H9 (cell line): ENCODE results near the gene GALNT7. TPM values are rescaled to one million over a fixed set of nuclear protein-coding genes. Genes with fewer than 3 reads are reported as not detected.

Source experiments
- DNase-seq: peaks from one replicate; pipeline ENCODE4 v3.0.0-alpha.2; 2017
- H2AFZ ChIP-seq: one replicate; pipeline ENCODE4 v1.6.1; 2013; ENCODE audit warnings: mild to moderate bottlenecking, low read length, control low read depth, moderate library complexity
- H2AK5ac ChIP-seq: 2 replicates; pipeline ENCODE4 v1.6.1; 2013; ENCODE audit warnings: low read length, control low read depth, mixed read lengths; ENCODE audit not compliant: insufficient read length
- H2BK120ac ChIP-seq: one replicate; pipeline ENCODE4 v1.6.1; 2013; ENCODE audit warnings: low read depth, mild to moderate bottlenecking, low read length, control low read depth, inconsistent platforms; ENCODE audit not compliant: poor library complexity, severe bottlenecking
- H2BK12ac ChIP-seq: 2 replicates; pipeline ENCODE4 v1.6.1; 2013; ENCODE audit warnings: low read length, control low read depth, mixed read lengths, low read depth; ENCODE audit not compliant: insufficient read length
- H2BK15ac ChIP-seq: 2 replicates; pipeline ENCODE4 v1.6.1; 2013; ENCODE audit warnings: low read depth, low read length, control low read depth
- H2BK20ac ChIP-seq: one replicate; pipeline ENCODE4 v1.6.1; 2013; ENCODE audit warnings: low read depth, mild to moderate bottlenecking, low read length, control low read depth, inconsistent platforms; ENCODE audit not compliant: poor library complexity, severe bottlenecking
- H2BK5ac ChIP-seq: 2 replicates; pipeline ENCODE4 v1.6.1; 2013; ENCODE audit warnings: low read length, control low read depth, mixed read lengths; ENCODE audit not compliant: insufficient read length
- H3K14ac ChIP-seq: 2 replicates; pipeline ENCODE4 v1.6.1; 2013; ENCODE audit warnings: low read length, control low read depth; ENCODE audit not compliant: insufficient read depth
- H3K18ac ChIP-seq: 2 replicates; pipeline ENCODE4 v1.6.1; 2013; ENCODE audit warnings: low read depth, mild to moderate bottlenecking, mixed read lengths, low read length, control low read depth; ENCODE audit not compliant: insufficient read length
- H3K23ac ChIP-seq: 2 replicates; pipeline ENCODE4 v1.6.1; 2013; ENCODE audit warnings: low read length, control low read depth, mixed read lengths, low read depth; ENCODE audit not compliant: insufficient read length
- H3K23me2 ChIP-seq: 2 replicates; pipeline ENCODE4 v1.6.1; 2013; ENCODE audit warnings: low read depth, mild to moderate bottlenecking, mixed read lengths, low read length, control low read depth; ENCODE audit not compliant: insufficient read length, poor library complexity, severe bottlenecking
- H3K27ac ChIP-seq: 2 replicates; pipeline ENCODE4 v1.5.1; 2013; ENCODE audit warnings: low read length, control low read depth, mixed read lengths, low read depth; ENCODE audit not compliant: insufficient read length
- H3K27me3 ChIP-seq: 2 replicates; pipeline ENCODE4 v1.6.1; 2013; ENCODE audit warnings: low read length, control low read depth, inconsistent platforms; ENCODE audit not compliant: insufficient read depth
- H3K4ac ChIP-seq: 2 replicates; pipeline ENCODE4 v1.6.1; 2013; ENCODE audit warnings: low read depth, mild to moderate bottlenecking, control low read depth, inconsistent platforms, low read length, moderate library complexity
- H3K4me1 ChIP-seq: 2 replicates; pipeline ENCODE4 v1.6.1; 2013; ENCODE audit warnings: low read length, control low read depth, inconsistent platforms; ENCODE audit not compliant: insufficient read depth
- H3K4me2 ChIP-seq: 2 replicates; pipeline ENCODE4 v1.6.1; 2013; ENCODE audit warnings: low read length, control low read depth, mixed read lengths; ENCODE audit not compliant: insufficient read length, insufficient read depth
- H3K56ac ChIP-seq: 2 replicates; pipeline ENCODE4 v1.6.1; 2013; ENCODE audit warnings: low read depth, mild to moderate bottlenecking, mixed read lengths, low read length, control low read depth; ENCODE audit not compliant: insufficient read length
- H3K79me1 ChIP-seq: 2 replicates; pipeline ENCODE4 v1.6.1; 2013; ENCODE audit warnings: low read depth, mild to moderate bottlenecking, moderate library complexity, low read length, control low read depth, inconsistent platforms; ENCODE audit not compliant: insufficient read depth, poor library complexity, severe bottlenecking
- H3K79me2 ChIP-seq: 2 replicates; pipeline ENCODE4 v1.6.1; 2013; ENCODE audit warnings: low read length, control low read depth, inconsistent platforms; ENCODE audit not compliant: insufficient read depth
- H3K9ac ChIP-seq: 2 replicates; pipeline ENCODE4 v1.6.1; 2013; ENCODE audit warnings: low read length, control low read depth, mixed read lengths; ENCODE audit not compliant: insufficient read length; ENCODE audit errors: extremely low read depth
- H3K9me3 ChIP-seq: one replicate; pipeline ENCODE4 v1.6.1; 2013; ENCODE audit warnings: low read depth, low read length, inconsistent platforms; ENCODE audit not compliant: control insufficient read depth
- H3T11ph ChIP-seq: one replicate; pipeline ENCODE4 v1.6.1; 2013; ENCODE audit warnings: mild to moderate bottlenecking, low read length, control low read depth, inconsistent platforms
- H4K20me1 ChIP-seq: one replicate; pipeline ENCODE4 v1.6.1; 2013; ENCODE audit not compliant: control insufficient read depth, insufficient read length, insufficient read depth
- H4K5ac ChIP-seq: 2 replicates; pipeline ENCODE4 v1.6.1; 2013; ENCODE audit warnings: low read depth, mild to moderate bottlenecking, mixed read lengths, low read length, control low read depth; ENCODE audit not compliant: insufficient read length
- H4K8ac ChIP-seq: replicated peaks from 2 replicates; pipeline ENCODE4 v1.6.1; 2013; ENCODE audit warnings: low read length, control low read depth, mixed read lengths, low read depth; ENCODE audit not compliant: insufficient read length
- H4K91ac ChIP-seq: 2 replicates; pipeline ENCODE4 v1.6.1; 2013; ENCODE audit warnings: low read depth, mild to moderate bottlenecking, moderate library complexity, mixed read lengths, low read length, control low read depth; ENCODE audit not compliant: insufficient read length
- H3K27ac Mint-ChIP-seq, 3 experiments: 2 replicates in 2 of 3; 3 replicates in 1 of 3; pipeline ENCODE4 v1.8.0; 2020 to 2021; ENCODE audit warnings: mixed read lengths in 3 of 3, mild to moderate bottlenecking in 1 of 3, moderate library complexity in 1 of 3
- H3K27me3 Mint-ChIP-seq: 2 replicates; pipeline ENCODE4 v1.8.0; 2021; ENCODE audit warnings: low read depth, mild to moderate bottlenecking, moderate library complexity, mixed read lengths
- H3K36me3 Mint-ChIP-seq, 3 experiments: 2 replicates in 2 of 3; 3 replicates in 1 of 3; pipeline ENCODE4 v1.8.0; 2020 to 2021; ENCODE audit warnings: low read depth in 3 of 3, mixed read lengths in 3 of 3; ENCODE audit not compliant: insufficient read depth in 1 of 3
- H3K4me1 Mint-ChIP-seq, 2 experiments: 2 replicates each; pipeline ENCODE4 v1.8.0; 2020; ENCODE audit warnings: mixed read lengths in 2 of 2
- H3K4me3 Mint-ChIP-seq, 2 experiments: 2 replicates in 1 of 2; 3 replicates in 1 of 2; pipeline ENCODE4 v1.8.0; 2020 to 2021; ENCODE audit warnings: mild to moderate bottlenecking in 2 of 2, mixed read lengths in 2 of 2, moderate library complexity in 1 of 2
- H3K9me3 Mint-ChIP-seq, 2 experiments: 2 replicates in 1 of 2; 3 replicates in 1 of 2; pipeline ENCODE4 v1.8.0; 2020; ENCODE audit warnings: mild to moderate bottlenecking in 2 of 2, mixed read lengths in 2 of 2, moderate library complexity in 1 of 2
- WGBS: extraction: QIAGEN DNeasy Blood & Tissue Kit; methylation state at CpG from one replicate; pipeline ENCODE4 v1.1.7; 2013; ENCODE audit warnings: missing lambda C conversion rate, low lambda C conversion rate, mixed read lengths; ENCODE audit not compliant: insufficient read length; ENCODE audit errors: extremely low coverage; 5-methylcytosine and 5-hydroxymethylcytosine counted together
- total RNA-seq: library from RNA; stranded (reverse); gene quantifications from 2 replicates; pipeline ENCODE4 v1.2.1, GENCODE V29; 2021
- TF ChIP-seq, protein P1 (sequence below): fragments of 200-600 bp; sonication (generic); conservative IDR thresholded peaks from 3 replicates; pipeline ENCODE4 v1.8.0; 2021; ENCODE audit warnings: antibody characterized with exemption, mild to moderate bottlenecking

Gene GALNT7
- total RNA-seq, 1 experiment from 2014 or later = 57.3 TPM

DNA sequence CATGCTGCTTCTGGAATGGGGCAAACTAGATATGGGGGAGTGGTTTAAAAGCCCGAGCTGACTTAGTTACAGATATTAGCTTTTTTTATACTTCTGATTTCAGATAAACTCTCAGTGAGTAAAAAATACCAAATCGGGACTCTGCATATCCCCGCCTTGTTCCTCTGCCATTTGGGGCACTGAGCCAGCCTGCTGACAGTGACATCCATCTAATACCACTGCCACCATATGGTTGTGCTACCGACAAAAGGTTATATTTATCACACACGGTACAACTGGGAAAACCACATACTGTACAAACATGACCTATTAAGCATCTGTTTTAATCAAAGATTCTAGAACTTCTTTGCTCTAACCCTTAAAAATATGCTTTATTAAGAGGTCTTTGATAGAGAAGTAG is 78.7 kb downstream of the GALNT7 start:
- Mint-ChIP-seq H3K9me3 (no peaks in the 10 kb centered on the region), H3K4me1 (peaks cover 69 to 74% of the 10 kb centered on the region in 2 experiments), H3K36me3 (peaks cover 4 to 9% (median 5%) of the 10 kb centered on the region in 3 experiments; a peak in 6 of 7 replicates), H3K27ac (peak overlapping the region in 2 of 3 experiments; percentile 59 to 98; a peak in 5 of 7 replicates), H3K4me3 (no peak overlapping the region; a peak in 1 of 5 replicates), H3K27me3 (no peaks in the 10 kb centered on the region)
- Histone ChIP-seq H4K5ac (no peak overlapping the region), H3K79me1 (no peaks in the 10 kb centered on the region), H2BK20ac (no peak overlapping the region), H3K27ac (no peak overlapping the region), H3K4me2 (peak overlapping the region; percentile 33), H3K4ac (no peak overlapping the region), H3K4me1 (peaks cover 13% of the 10 kb centered on the region; the same call in 1 of the 2 replicates), H3K79me2 (peaks cover 8% of the 10 kb centered on the region; the same call in 1 of the 2 replicates), H2AK5ac (no peak overlapping the region), H3T11ph (no peak overlapping the region), H4K8ac (no peak overlapping the region), H2BK120ac (no peak overlapping the region), H2BK5ac (no peak overlapping the region), H2BK12ac (no peak overlapping the region), H3K9ac (no peak overlapping the region), H3K23ac (no peak overlapping the region), H2BK15ac (no peak overlapping the region), H3K9me3 (no peaks in the 10 kb centered on the region), H2AFZ (no peak overlapping the region), H3K27me3 (no peaks in the 10 kb centered on the region), H3K56ac (no peak overlapping the region), H3K18ac (no peak overlapping the region), H3K14ac (no peak overlapping the region), H4K91ac (no peak overlapping the region), H4K20me1 (no peaks in the 10 kb centered on the region), H3K23me2 (no peaks in the 10 kb centered on the region)
- TF ChIP-seq, protein P1, sequence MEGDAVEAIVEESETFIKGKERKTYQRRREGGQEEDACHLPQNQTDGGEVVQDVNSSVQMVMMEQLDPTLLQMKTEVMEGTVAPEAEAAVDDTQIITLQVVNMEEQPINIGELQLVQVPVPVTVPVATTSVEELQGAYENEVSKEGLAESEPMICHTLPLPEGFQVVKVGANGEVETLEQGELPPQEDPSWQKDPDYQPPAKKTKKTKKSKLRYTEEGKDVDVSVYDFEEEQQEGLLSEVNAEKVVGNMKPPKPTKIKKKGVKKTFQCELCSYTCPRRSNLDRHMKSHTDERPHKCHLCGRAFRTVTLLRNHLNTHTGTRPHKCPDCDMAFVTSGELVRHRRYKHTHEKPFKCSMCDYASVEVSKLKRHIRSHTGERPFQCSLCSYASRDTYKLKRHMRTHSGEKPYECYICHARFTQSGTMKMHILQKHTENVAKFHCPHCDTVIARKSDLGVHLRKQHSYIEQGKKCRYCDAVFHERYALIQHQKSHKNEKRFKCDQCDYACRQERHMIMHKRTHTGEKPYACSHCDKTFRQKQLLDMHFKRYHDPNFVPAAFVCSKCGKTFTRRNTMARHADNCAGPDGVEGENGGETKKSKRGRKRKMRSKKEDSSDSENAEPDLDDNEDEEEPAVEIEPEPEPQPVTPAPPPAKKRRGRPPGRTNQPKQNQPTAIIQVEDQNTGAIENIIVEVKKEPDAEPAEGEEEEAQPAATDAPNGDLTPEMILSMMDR = no peak
- DNase-seq = no peak
- no CpG with 5 or more reads among the region's 5 CpGs for WGBS
